Psoas muscle (tissue), 8 donors: ENCODE measurements around the gene ERP44. TPM values are rescaled to one million over a fixed set of nuclear protein-coding genes. Genes with fewer than 3 reads are reported as not detected.
A peak's percentile ranks its signal among the peaks of the same experiment; 100 is the strongest.

Source experiments
- ATAC-seq, 4 donors: fragments of 200-7000 bp; cut with Tn5 transposase; one replicate each; pipeline ENCODE4 v1.9.1; 2020; ENCODE audit warnings: moderate library complexity in 3 of 4, mild to moderate bottlenecking in 2 of 4
- DNase-seq, 2 donors: peaks; one replicate each; pipeline ENCODE4 v3.0.0-alpha.2; 2020
- H3K27ac ChIP-seq: fragments of 200-600 bp; one replicate; pipeline ENCODE4 v1.8.0; 2022
- H3K27me3 ChIP-seq, 3 donors: fragments of 200-600 bp in 1 of 3; one replicate each; pipeline versions ENCODE4 v1.6.1 to v1.8.0; 2013 to 2022; ENCODE audit warnings: low read length in 2 of 3, mild to moderate bottlenecking in 2 of 3, moderate library complexity in 1 of 3; ENCODE audit not compliant: insufficient read depth in 3 of 3
- H3K36me3 ChIP-seq, 2 donors: fragments of 200-600 bp in 1 of 2; one replicate each; pipeline versions ENCODE4 v1.6.1 to v1.8.0; 2013 to 2022; ENCODE audit warnings: low read depth in 1 of 2, mild to moderate bottlenecking in 1 of 2, moderate library complexity in 1 of 2; ENCODE audit not compliant: insufficient read depth in 1 of 2
- H3K4me1 ChIP-seq: fragments of 200-600 bp; one replicate; pipeline ENCODE4 v1.8.0; 2022
- H3K4me3 ChIP-seq: fragments of 200-600 bp; one replicate; pipeline ENCODE4 v1.8.0; 2022; ENCODE audit warnings: mild to moderate bottlenecking
- H3K9me3 ChIP-seq: fragments of 200-600 bp; one replicate; pipeline ENCODE4 v1.8.0; 2022
- CTCF ChIP-seq: fragments of 200-600 bp; IDR thresholded peaks from one replicate; pipeline ENCODE4 v1.8.0; 2022; ENCODE audit warnings: antibody characterized with exemption
- WGBS, 3 donors: extraction: QIAGEN DNeasy Blood & Tissue Kit; methylation state at CpG; one replicate each; pipeline versions ENCODE4 v1.1.6 to v1.1.7; 2013; 5-methylcytosine and 5-hydroxymethylcytosine counted together
- intact Hi-C, 2 donors: fragments of 100-400 bp; cut with DNase I; formaldehyde crosslinking; loops; one replicate each; pipeline versions ENCODE4 v1.11.0 to v1.14.2; 2022
- polyA plus RNA-seq, 3 donors: library from polyadenylated mRNA; stranded (reverse); fragments of 200-250 nt; gene quantifications; one replicate each; pipeline ENCODE4 v1.2.3, GENCODE V29; 2013
- total RNA-seq, 4 donors: library from RNA; stranded (reverse); fragmentation: NEBNext Ultra II Directional in 2 of 4; extraction: Animal tissue kit (Norgen Biotek cat#: 25700) in 2 of 4; gene quantifications; one replicate each; pipeline versions ENCODE4 v1.2.1 to v1.2.4, GENCODE V29; 2021 to 2023
- donor health status: healthy with polysubstance abuse.
- donor health status: DM: no; HTN: no; CAD: no; lungs with moderate emphysema.
- donor health status: Bipolar disorder and iron deficiency.
- donor health status: healthy.
- donor health status: DM: yes; HTN: yes; CAD: no.
- donor health status: DM: no; HTN: no; CAD: no.
- donor health status: DM: no; HTN: no; CAD: no.
- donor health status: DM: yes; HTN: yes; CAD: no.

The ERP44 gene
- total and polyA plus RNA-seq, 7 donors: 7.5 to 14.3 (median 10.9) TPM

- intact Hi-C loops: no loop called here
- ATAC-seq: no peak
- peaks cover 4 to 10% of the 10 kb centered on the region in 2 donors for H3K36me3 ChIP-seq
- H3K4me1 ChIP-seq: peaks cover 7% of the 10 kb centered on the region
- H3K9me3 ChIP-seq: no peaks in the 10 kb centered on the region
- H3K27ac ChIP-seq: no peak overlapping the region
- no peak overlapping the region for H3K4me3 ChIP-seq
- no peak for TF ChIP-seq CTCF
- H3K27me3 ChIP-seq: no peaks in the 10 kb centered on the region
- 96 to 97% (median 96%) methylated on average over 2 of the region's 2 CpGs for WGBS, 3 donors
- DNase-seq: no peak
Observed at GRCh38 chr9:100125910-100126309, 27.1 kb upstream of the ERP44 start.

- Histone ChIP-seq H3K4me3 (no peak overlapping the region), H3K9me3 (no peaks in the 10 kb centered on the region), H3K27me3 (no peaks in the 10 kb centered on the region), H3K36me3 (peaks cover 5 to 10% of the 10 kb centered on the region in 2 donors), H3K27ac (no peak overlapping the region), H3K4me1 (peaks cover 7% of the 10 kb centered on the region)
- no peak for DNase-seq
- no peak for TF ChIP-seq CTCF
- WGBS, 3 donors: 90 to 95% (median 95%) methylated on average over 2 of the region's 2 CpGs
- intact Hi-C loops: no loop called here
- no peak for ATAC-seq
Observed at GRCh38 chr9:100125236-100125635, 26.4 kb upstream of the ERP44 start.

GRCh38 chr9:100120286-100120685 is 21.5 kb upstream of the ERP44 start:
- WGBS, 3 donors: 94 to 99% (median 99%) methylated on average over 2 of the region's 2 CpGs
- Histone ChIP-seq H3K9me3 (no peaks in the 10 kb centered on the region), H3K36me3 (peaks cover 5 to 7% of the 10 kb centered on the region in 2 donors), H3K27me3 (no peaks in the 10 kb centered on the region), H3K27ac (no peak overlapping the region), H3K4me1 (peaks cover 17% of the 10 kb centered on the region), H3K4me3 (no peak overlapping the region)
- no peak for ATAC-seq
- TF ChIP-seq CTCF: no peak
- DNase-seq: no peak
- intact Hi-C loops: no loop called here

GRCh38 chr9:100117316-100117715 is 18.5 kb upstream of the ERP44 start:
- 98 to 99% (median 98%) methylated on average over 25 of the region's 25 CpGs for WGBS, 3 donors
- Histone ChIP-seq H3K36me3 (peaks cover 5 to 7% of the 10 kb centered on the region in 2 donors), H3K4me1 (peaks cover 17% of the 10 kb centered on the region), H3K9me3 (no peaks in the 10 kb centered on the region), H3K27ac (no peak overlapping the region), H3K27me3 (no peaks in the 10 kb centered on the region), H3K4me3 (no peak overlapping the region)
- no peak for ATAC-seq
- TF ChIP-seq CTCF: no peak
- intact Hi-C loops: no loop called here
- no peak for DNase-seq

GRCh38 chr9:100112677-100113336 is 14.0 kb upstream of the ERP44 start:
- Histone ChIP-seq H3K27me3 (no peaks in the 10 kb centered on the region), H3K27ac (peak overlapping the region; percentile 73), H3K4me1 (peaks cover 17% of the 10 kb centered on the region), H3K4me3 (no peak overlapping the region), H3K36me3 (peaks cover 0 to 25% of the 10 kb centered on the region in 2 donors), H3K9me3 (no peaks in the 10 kb centered on the region)
- 92 to 96% (median 95%) methylated on average over 2 of the region's 2 CpGs for WGBS, 3 donors
- ATAC-seq (no peak), DNase-seq (no peak)
- intact Hi-C loops: no loop called here
- no peak for TF ChIP-seq CTCF
